H9 (cell line): ENCODE data around the gene PPP2R2B. TPM values are rescaled to one million over a fixed set of nuclear protein-coding genes. Genes with fewer than 3 reads are reported as not detected.

Source experiments
- DNase-seq: peaks from one replicate; pipeline ENCODE4 v3.0.0-alpha.2; 2017
- H2AFZ ChIP-seq: one replicate; pipeline ENCODE4 v1.6.1; 2013; ENCODE audit warnings: mild to moderate bottlenecking, low read length, control low read depth, moderate library complexity
- H2AK5ac ChIP-seq: 2 replicates; pipeline ENCODE4 v1.6.1; 2013; ENCODE audit warnings: low read length, control low read depth, mixed read lengths; ENCODE audit not compliant: insufficient read length
- H2BK120ac ChIP-seq: one replicate; pipeline ENCODE4 v1.6.1; 2013; ENCODE audit warnings: low read depth, mild to moderate bottlenecking, low read length, control low read depth, inconsistent platforms; ENCODE audit not compliant: poor library complexity, severe bottlenecking
- H2BK12ac ChIP-seq: 2 replicates; pipeline ENCODE4 v1.6.1; 2013; ENCODE audit warnings: low read length, control low read depth, mixed read lengths, low read depth; ENCODE audit not compliant: insufficient read length
- H2BK15ac ChIP-seq: 2 replicates; pipeline ENCODE4 v1.6.1; 2013; ENCODE audit warnings: low read depth, low read length, control low read depth
- H2BK20ac ChIP-seq: one replicate; pipeline ENCODE4 v1.6.1; 2013; ENCODE audit warnings: low read depth, mild to moderate bottlenecking, low read length, control low read depth, inconsistent platforms; ENCODE audit not compliant: poor library complexity, severe bottlenecking
- H2BK5ac ChIP-seq: 2 replicates; pipeline ENCODE4 v1.6.1; 2013; ENCODE audit warnings: low read length, control low read depth, mixed read lengths; ENCODE audit not compliant: insufficient read length
- H3K14ac ChIP-seq: 2 replicates; pipeline ENCODE4 v1.6.1; 2013; ENCODE audit warnings: low read length, control low read depth; ENCODE audit not compliant: insufficient read depth
- H3K18ac ChIP-seq: 2 replicates; pipeline ENCODE4 v1.6.1; 2013; ENCODE audit warnings: low read depth, mild to moderate bottlenecking, mixed read lengths, low read length, control low read depth; ENCODE audit not compliant: insufficient read length
- H3K23ac ChIP-seq: 2 replicates; pipeline ENCODE4 v1.6.1; 2013; ENCODE audit warnings: low read length, control low read depth, mixed read lengths, low read depth; ENCODE audit not compliant: insufficient read length
- H3K23me2 ChIP-seq: 2 replicates; pipeline ENCODE4 v1.6.1; 2013; ENCODE audit warnings: low read depth, mild to moderate bottlenecking, mixed read lengths, low read length, control low read depth; ENCODE audit not compliant: insufficient read length, poor library complexity, severe bottlenecking
- H3K27ac ChIP-seq: 2 replicates; pipeline ENCODE4 v1.5.1; 2013; ENCODE audit warnings: low read length, control low read depth, mixed read lengths, low read depth; ENCODE audit not compliant: insufficient read length
- H3K27me3 ChIP-seq: 2 replicates; pipeline ENCODE4 v1.6.1; 2013; ENCODE audit warnings: low read length, control low read depth, inconsistent platforms; ENCODE audit not compliant: insufficient read depth
- H3K4ac ChIP-seq: 2 replicates; pipeline ENCODE4 v1.6.1; 2013; ENCODE audit warnings: low read depth, mild to moderate bottlenecking, control low read depth, inconsistent platforms, low read length, moderate library complexity
- H3K4me1 ChIP-seq: 2 replicates; pipeline ENCODE4 v1.6.1; 2013; ENCODE audit warnings: low read length, control low read depth, inconsistent platforms; ENCODE audit not compliant: insufficient read depth
- H3K4me2 ChIP-seq: 2 replicates; pipeline ENCODE4 v1.6.1; 2013; ENCODE audit warnings: low read length, control low read depth, mixed read lengths; ENCODE audit not compliant: insufficient read length, insufficient read depth
- H3K56ac ChIP-seq: 2 replicates; pipeline ENCODE4 v1.6.1; 2013; ENCODE audit warnings: low read depth, mild to moderate bottlenecking, mixed read lengths, low read length, control low read depth; ENCODE audit not compliant: insufficient read length
- H3K79me1 ChIP-seq: 2 replicates; pipeline ENCODE4 v1.6.1; 2013; ENCODE audit warnings: low read depth, mild to moderate bottlenecking, moderate library complexity, low read length, control low read depth, inconsistent platforms; ENCODE audit not compliant: insufficient read depth, poor library complexity, severe bottlenecking
- H3K79me2 ChIP-seq: 2 replicates; pipeline ENCODE4 v1.6.1; 2013; ENCODE audit warnings: low read length, control low read depth, inconsistent platforms; ENCODE audit not compliant: insufficient read depth
- H3K9ac ChIP-seq: 2 replicates; pipeline ENCODE4 v1.6.1; 2013; ENCODE audit warnings: low read length, control low read depth, mixed read lengths; ENCODE audit not compliant: insufficient read length; ENCODE audit errors: extremely low read depth
- H3K9me3 ChIP-seq: one replicate; pipeline ENCODE4 v1.6.1; 2013; ENCODE audit warnings: low read depth, low read length, inconsistent platforms; ENCODE audit not compliant: control insufficient read depth
- H3T11ph ChIP-seq: one replicate; pipeline ENCODE4 v1.6.1; 2013; ENCODE audit warnings: mild to moderate bottlenecking, low read length, control low read depth, inconsistent platforms
- H4K20me1 ChIP-seq: one replicate; pipeline ENCODE4 v1.6.1; 2013; ENCODE audit not compliant: control insufficient read depth, insufficient read length, insufficient read depth
- H4K5ac ChIP-seq: 2 replicates; pipeline ENCODE4 v1.6.1; 2013; ENCODE audit warnings: low read depth, mild to moderate bottlenecking, mixed read lengths, low read length, control low read depth; ENCODE audit not compliant: insufficient read length
- H4K8ac ChIP-seq: replicated peaks from 2 replicates; pipeline ENCODE4 v1.6.1; 2013; ENCODE audit warnings: low read length, control low read depth, mixed read lengths, low read depth; ENCODE audit not compliant: insufficient read length
- H4K91ac ChIP-seq: 2 replicates; pipeline ENCODE4 v1.6.1; 2013; ENCODE audit warnings: low read depth, mild to moderate bottlenecking, moderate library complexity, mixed read lengths, low read length, control low read depth; ENCODE audit not compliant: insufficient read length
- H3K27ac Mint-ChIP-seq, 3 experiments: 2 replicates in 2 of 3; 3 replicates in 1 of 3; pipeline ENCODE4 v1.8.0; 2020 to 2021; ENCODE audit warnings: mixed read lengths in 3 of 3, mild to moderate bottlenecking in 1 of 3, moderate library complexity in 1 of 3
- H3K27me3 Mint-ChIP-seq: 2 replicates; pipeline ENCODE4 v1.8.0; 2021; ENCODE audit warnings: low read depth, mild to moderate bottlenecking, moderate library complexity, mixed read lengths
- H3K36me3 Mint-ChIP-seq, 3 experiments: 2 replicates in 2 of 3; 3 replicates in 1 of 3; pipeline ENCODE4 v1.8.0; 2020 to 2021; ENCODE audit warnings: low read depth in 3 of 3, mixed read lengths in 3 of 3; ENCODE audit not compliant: insufficient read depth in 1 of 3
- H3K4me1 Mint-ChIP-seq, 2 experiments: 2 replicates each; pipeline ENCODE4 v1.8.0; 2020; ENCODE audit warnings: mixed read lengths in 2 of 2
- H3K4me3 Mint-ChIP-seq, 2 experiments: 2 replicates in 1 of 2; 3 replicates in 1 of 2; pipeline ENCODE4 v1.8.0; 2020 to 2021; ENCODE audit warnings: mild to moderate bottlenecking in 2 of 2, mixed read lengths in 2 of 2, moderate library complexity in 1 of 2
- H3K9me3 Mint-ChIP-seq, 2 experiments: 2 replicates in 1 of 2; 3 replicates in 1 of 2; pipeline ENCODE4 v1.8.0; 2020; ENCODE audit warnings: mild to moderate bottlenecking in 2 of 2, mixed read lengths in 2 of 2, moderate library complexity in 1 of 2
- CTCF ChIP-seq: fragments of 200-600 bp; sonication (generic); conservative IDR thresholded peaks from 3 replicates; pipeline ENCODE4 v1.8.0; 2021; ENCODE audit warnings: antibody characterized with exemption, mild to moderate bottlenecking
- WGBS: extraction: QIAGEN DNeasy Blood & Tissue Kit; methylation state at CpG from one replicate; pipeline ENCODE4 v1.1.7; 2013; ENCODE audit warnings: missing lambda C conversion rate, low lambda C conversion rate, mixed read lengths; ENCODE audit not compliant: insufficient read length; ENCODE audit errors: extremely low coverage; 5-methylcytosine and 5-hydroxymethylcytosine counted together
- total RNA-seq: library from RNA; stranded (reverse); gene quantifications from 2 replicates; pipeline ENCODE4 v1.2.1, GENCODE V29; 2021

The PPP2R2B gene
- total RNA-seq, 1 experiment from 2014 or later: 14.3 TPM

GRCh38 chr5:146620669-146621051, 257.9 kb downstream of the PPP2R2B start:
- Histone ChIP-seq H2BK12ac (no peak overlapping the region), H2BK15ac (no peak overlapping the region), H3K4ac (no peak overlapping the region), H3K9ac (no peak overlapping the region), H2BK5ac (no peak overlapping the region), H4K8ac (no peak overlapping the region), H3K79me1 (no peaks in the 10 kb centered on the region), H2BK120ac (no peak overlapping the region), H3K14ac (no peak overlapping the region), H2AK5ac (no peak overlapping the region), H3K27ac (no peak overlapping the region), H3K4me2 (no peak overlapping the region), H3K18ac (no peak overlapping the region), H3K9me3 (no peaks in the 10 kb centered on the region), H2BK20ac (no peak overlapping the region), H3K23ac (no peak overlapping the region), H3K79me2 (no peaks in the 10 kb centered on the region), H3K27me3 (no peaks in the 10 kb centered on the region), H3K23me2 (no peaks in the 10 kb centered on the region), H3T11ph (no peak overlapping the region), H3K56ac (no peak overlapping the region), H4K5ac (no peak overlapping the region), H4K20me1 (no peaks in the 10 kb centered on the region), H2AFZ (no peak overlapping the region), H4K91ac (no peak overlapping the region), H3K4me1 (no peaks in the 10 kb centered on the region; the same call in 1 of the 2 replicates)
- Mint-ChIP-seq H3K36me3 (peaks cover 15 to 26% (median 23%) of the 10 kb centered on the region in 3 experiments), H3K4me1 (peaks cover 21 to 32% of the 10 kb centered on the region in 2 experiments), H3K27me3 (no peaks in the 10 kb centered on the region), H3K4me3 (no peak overlapping the region), H3K9me3 (peaks cover 17 to 19% of the 10 kb centered on the region in 2 experiments), H3K27ac (peak overlapping the region; percentile 43 to 71 (median 49); a peak in 3 of 7 replicates)
- no CpG with 5 or more reads among the region's 5 CpGs for WGBS
- DNase-seq: peak; percentile 51
- no peak for TF ChIP-seq CTCF
